Cardiac fibroblast (primary cell): Measurements from ENCODE around the gene NAIF1.

ENCODE experiments used
- DNase-seq, 2 donors: peaks; one replicate each; pipeline versions ENCODE4 v3.0.0 to v3.0.0-alpha.2; 2010; ENCODE audit warnings: low read depth in 2 of 2
- H3K4me3 ChIP-seq, 2 donors: replicated peaks in 1 of 2; 1 replicate in 1 of 2; 2 replicates in 1 of 2; pipeline ENCODE4 v1.5.1; 2011; ENCODE audit warnings: low read depth in 2 of 2, low read length in 2 of 2, mild to moderate bottlenecking in 2 of 2, moderate library complexity in 1 of 2
- CTCF ChIP-seq: IDR thresholded peaks from one replicate; pipeline ENCODE4 v1.5.1; 2011; ENCODE audit warnings: low read depth, mild to moderate bottlenecking, low read length, inconsistent platforms

Gene NAIF1

GRCh38 chr9:128104171-128104618 is 37.1 kb upstream of the NAIF1 start:
- H3K4me3 ChIP-seq: no peak overlapping the region
- TF ChIP-seq CTCF: no peak
- DNase-seq: no peak

- no peak for DNase-seq
- H3K4me3 ChIP-seq: no peak overlapping the region
- no peak for TF ChIP-seq CTCF
These were observed 36.5 kb upstream of the NAIF1 start for GRCh38 chr9:128103589-128103962.

- no peak for TF ChIP-seq CTCF
- no peak overlapping the region for H3K4me3 ChIP-seq
These were observed 35.9 kb upstream of the NAIF1 start for GRCh38 chr9:128102861-128103588.

GRCh38 chr9:128102196-128102595 is 35.1 kb upstream of the NAIF1 start:
- TF ChIP-seq CTCF: no peak
- H3K4me3 ChIP-seq: no peak overlapping the region
- no peak for DNase-seq

More at GRCh38 chr9:128102861-128103588, 35.9 kb upstream of the NAIF1 start:
- no peak for DNase-seq

GRCh38 chr9:128101690-128102089 is 34.6 kb upstream of the NAIF1 start:
- DNase-seq: no peak
- H3K4me3 ChIP-seq: no peak overlapping the region
- TF ChIP-seq CTCF: no peak

- DNase-seq: no peak
- TF ChIP-seq CTCF: no peak
- H3K4me3 ChIP-seq: no peak overlapping the region
These were observed 34.1 kb upstream of the NAIF1 start for GRCh38 chr9:128101231-128101661.

GRCh38 chr9:128100581-128100980 is 33.5 kb upstream of the NAIF1 start:
- no peak for DNase-seq
- H3K4me3 ChIP-seq: no peak overlapping the region
- TF ChIP-seq CTCF: no peak
